K562 (cell line): ENCODE measurements around the gene MPDU1.

Experiments
- NBN ChIP-seq: fragments of 450-650 bp; IDR thresholded peaks from 2 replicates; pipeline ENCODE4 v1.6.1; 2016; ENCODE audit warnings: low read depth, mild to moderate bottlenecking
- NRF1 ChIP-seq, 2 experiments: fragments of 450-650 bp; IDR thresholded peaks in 1 of 2; conservative IDR thresholded peaks in 1 of 2; 2 replicates each; pipeline ENCODE4 v1.6.1; 2014; ENCODE audit warnings: mild to moderate bottlenecking in 2 of 2
- POLR2H ChIP-seq: IDR thresholded peaks from 2 replicates; pipeline ENCODE4 v1.6.1; 2016; ENCODE audit warnings: missing genetic modification characterization, low read depth, mild to moderate bottlenecking, control low read depth, missing compliant biosample characterization, moderate library complexity
- ZNF140 ChIP-seq: fragments of 250-450 bp; sonication (Bioruptor Pico); IDR thresholded peaks from 2 replicates; pipeline ENCODE4 v1.8.0; 2021; ENCODE audit warnings: moderate library complexity, mild to moderate bottlenecking, inconsistent platforms
- TF ChIP-seq, protein P1 (sequence below), 3 experiments: IDR thresholded peaks in 2 of 3; conservative IDR thresholded peaks in 1 of 3; 2 replicates each; pipeline ENCODE4 v1.5.1; 2011 to 2012; ENCODE audit warnings: low read length in 3 of 3, mild to moderate bottlenecking in 3 of 3, control low read depth in 2 of 3, improper control_type of control experiment in 1 of 3, inconsistent platforms in 1 of 3, low read depth in 1 of 3, mixed read lengths in 1 of 3, moderate library complexity in 1 of 3; ENCODE audit not compliant: insufficient read depth in 2 of 3
- TF ChIP-seq, protein P2 (sequence below): sonication (generic); formaldehyde crosslinking; IDR thresholded peaks from 2 replicates; pipeline ENCODE4 v1.8.1; 2023; ENCODE audit warnings: mild to moderate bottlenecking, missing genetic modification reagents

DNA sequence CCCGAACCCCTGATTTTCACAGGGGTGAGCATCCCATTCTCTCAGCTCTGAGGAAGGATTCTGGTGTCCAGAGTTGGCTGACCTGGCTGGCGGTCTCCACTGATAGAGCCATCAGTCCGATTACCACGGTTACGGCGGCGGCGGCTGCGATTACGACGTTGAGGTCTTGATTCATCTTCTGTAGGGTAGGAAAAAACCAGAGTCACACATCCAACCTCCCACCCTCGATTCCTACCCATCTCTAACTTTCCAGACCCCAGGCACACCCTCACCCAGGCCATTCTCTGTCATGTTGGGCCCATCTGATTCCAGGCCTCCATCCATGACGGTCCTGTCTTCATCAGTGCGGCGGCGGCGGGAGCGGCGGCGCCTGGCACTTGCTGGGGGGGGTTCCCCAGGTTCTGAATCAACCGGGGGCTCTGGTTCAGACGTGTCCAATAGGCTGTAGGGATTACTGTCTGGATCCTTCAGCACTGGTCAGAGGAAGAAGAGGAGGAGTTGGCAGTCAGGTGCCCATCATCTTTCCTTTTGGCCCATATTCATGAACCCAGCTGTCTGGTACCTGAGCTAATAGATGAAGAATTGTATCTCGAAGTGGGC, 8.9 kb downstream of the MPDU1 start:
- TF ChIP-seq, protein P1, sequence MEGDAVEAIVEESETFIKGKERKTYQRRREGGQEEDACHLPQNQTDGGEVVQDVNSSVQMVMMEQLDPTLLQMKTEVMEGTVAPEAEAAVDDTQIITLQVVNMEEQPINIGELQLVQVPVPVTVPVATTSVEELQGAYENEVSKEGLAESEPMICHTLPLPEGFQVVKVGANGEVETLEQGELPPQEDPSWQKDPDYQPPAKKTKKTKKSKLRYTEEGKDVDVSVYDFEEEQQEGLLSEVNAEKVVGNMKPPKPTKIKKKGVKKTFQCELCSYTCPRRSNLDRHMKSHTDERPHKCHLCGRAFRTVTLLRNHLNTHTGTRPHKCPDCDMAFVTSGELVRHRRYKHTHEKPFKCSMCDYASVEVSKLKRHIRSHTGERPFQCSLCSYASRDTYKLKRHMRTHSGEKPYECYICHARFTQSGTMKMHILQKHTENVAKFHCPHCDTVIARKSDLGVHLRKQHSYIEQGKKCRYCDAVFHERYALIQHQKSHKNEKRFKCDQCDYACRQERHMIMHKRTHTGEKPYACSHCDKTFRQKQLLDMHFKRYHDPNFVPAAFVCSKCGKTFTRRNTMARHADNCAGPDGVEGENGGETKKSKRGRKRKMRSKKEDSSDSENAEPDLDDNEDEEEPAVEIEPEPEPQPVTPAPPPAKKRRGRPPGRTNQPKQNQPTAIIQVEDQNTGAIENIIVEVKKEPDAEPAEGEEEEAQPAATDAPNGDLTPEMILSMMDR (IDR thresholded peaks at IDR 0.05 in 2 of 3, conservative IDR thresholded peaks at IDR 0.05 in 1 of 3; ENCODE audit: insufficient read depth in 2 of 3, low read depth in 1 of 3, low read length in 3 of 3) = no peak
- TF ChIP-seq ZNF140 (no peak), NRF1 (conservative IDR thresholded peaks at IDR 0.05 in 1 of 2, IDR thresholded peaks at IDR 0.05 in 1 of 2) (no peak), POLR2H (tag) (no peak), NBN (no peak)
- TF ChIP-seq, protein P2, sequence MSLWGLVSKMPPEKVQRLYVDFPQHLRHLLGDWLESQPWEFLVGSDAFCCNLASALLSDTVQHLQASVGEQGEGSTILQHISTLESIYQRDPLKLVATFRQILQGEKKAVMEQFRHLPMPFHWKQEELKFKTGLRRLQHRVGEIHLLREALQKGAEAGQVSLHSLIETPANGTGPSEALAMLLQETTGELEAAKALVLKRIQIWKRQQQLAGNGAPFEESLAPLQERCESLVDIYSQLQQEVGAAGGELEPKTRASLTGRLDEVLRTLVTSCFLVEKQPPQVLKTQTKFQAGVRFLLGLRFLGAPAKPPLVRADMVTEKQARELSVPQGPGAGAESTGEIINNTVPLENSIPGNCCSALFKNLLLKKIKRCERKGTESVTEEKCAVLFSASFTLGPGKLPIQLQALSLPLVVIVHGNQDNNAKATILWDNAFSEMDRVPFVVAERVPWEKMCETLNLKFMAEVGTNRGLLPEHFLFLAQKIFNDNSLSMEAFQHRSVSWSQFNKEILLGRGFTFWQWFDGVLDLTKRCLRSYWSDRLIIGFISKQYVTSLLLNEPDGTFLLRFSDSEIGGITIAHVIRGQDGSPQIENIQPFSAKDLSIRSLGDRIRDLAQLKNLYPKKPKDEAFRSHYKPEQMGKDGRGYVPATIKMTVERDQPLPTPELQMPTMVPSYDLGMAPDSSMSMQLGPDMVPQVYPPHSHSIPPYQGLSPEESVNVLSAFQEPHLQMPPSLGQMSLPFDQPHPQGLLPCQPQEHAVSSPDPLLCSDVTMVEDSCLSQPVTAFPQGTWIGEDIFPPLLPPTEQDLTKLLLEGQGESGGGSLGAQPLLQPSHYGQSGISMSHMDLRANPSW (CRISPR knock-in tag) = no peak
